HG02870 (cell line): ENCODE results near the gene SUPT3H.

Experiments
- ATAC-seq: cut with Tn5 transposase; IDR thresholded peaks from one replicate; pipeline ENCODE4 v1.9.1; 2021; ENCODE audit warnings: mild to moderate bottlenecking, moderate library complexity; ENCODE audit not compliant: unreplicated experiment

SUPT3H gene

DNA sequence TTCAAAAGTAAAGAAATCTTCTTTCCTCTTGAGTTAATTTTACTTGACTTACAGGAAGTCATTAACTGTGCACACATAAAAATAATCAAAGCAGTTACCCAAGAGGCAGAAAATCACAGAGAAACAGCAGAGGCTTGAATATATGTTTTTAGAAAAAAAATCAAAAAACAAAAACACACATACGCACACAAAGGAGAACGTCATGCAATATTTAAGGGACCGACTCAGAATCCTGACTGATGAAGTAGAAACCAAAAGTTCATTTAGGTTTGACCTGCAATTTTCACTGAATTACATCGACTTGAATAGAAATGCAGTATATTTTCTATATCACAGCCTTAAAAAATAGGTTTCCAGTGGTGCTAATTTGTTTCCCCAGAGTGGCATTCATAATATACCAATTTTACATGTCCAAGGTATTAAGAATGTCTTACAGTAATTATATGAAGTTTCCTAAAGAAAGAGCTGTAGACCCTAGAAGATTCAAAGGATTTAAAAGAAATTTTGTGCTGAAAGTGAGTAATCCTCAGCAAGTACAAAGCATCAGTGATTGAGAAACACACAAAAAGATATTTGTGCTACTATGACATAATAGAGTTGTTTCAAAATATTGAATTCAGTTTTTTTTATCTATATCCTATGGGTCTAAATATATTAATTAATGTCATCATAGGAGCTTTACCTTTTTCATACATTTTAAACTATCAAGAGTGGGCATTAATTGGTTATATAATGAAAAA lies 408.1 kb downstream of the SUPT3H start:
- ATAC-seq: no peak

DNA sequence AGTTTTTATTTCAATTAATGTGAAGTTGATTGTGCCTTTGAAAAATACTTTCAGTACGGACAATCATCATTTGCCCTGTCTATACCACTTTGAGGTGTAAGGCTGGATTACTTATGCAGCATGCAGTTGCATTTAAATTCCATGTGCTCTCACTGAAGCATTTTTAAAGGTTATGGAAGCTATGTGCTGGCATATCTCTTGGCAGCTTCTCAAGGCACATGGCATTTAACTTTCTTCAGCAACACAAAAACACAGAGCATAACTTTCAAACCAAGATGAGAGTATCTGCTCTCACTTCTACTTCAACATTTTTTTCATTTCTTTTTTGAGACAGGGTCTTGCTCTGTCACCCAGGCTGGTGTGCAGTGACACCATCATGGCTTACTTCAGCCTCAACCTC lies 410.3 kb downstream of the SUPT3H start:
- ATAC-seq: no peak

- ATAC-seq: no peak
These were observed 411.2 kb downstream of the SUPT3H start for GRCh38 chr6:44966449-44967092.

DNA sequence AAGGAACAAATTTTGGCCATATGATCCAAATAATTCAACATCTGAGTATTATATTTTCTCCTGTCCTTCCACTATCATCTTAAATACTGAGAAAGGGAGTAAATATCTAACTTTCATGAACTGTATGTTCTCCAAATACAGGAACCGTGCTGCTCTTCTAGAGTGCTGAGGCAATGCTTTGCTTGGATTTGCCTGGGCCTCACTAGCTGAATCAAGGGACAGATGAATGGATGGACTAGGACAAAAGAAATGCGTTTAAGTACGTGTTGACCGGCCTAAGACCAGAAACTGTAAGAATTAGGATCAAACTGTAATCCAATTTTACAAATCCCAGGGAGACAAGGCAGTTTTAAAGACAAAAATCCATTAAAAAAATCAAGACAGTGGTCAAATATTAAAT lies 412.0 kb downstream of the SUPT3H start:
- ATAC-seq: no peak

DNA sequence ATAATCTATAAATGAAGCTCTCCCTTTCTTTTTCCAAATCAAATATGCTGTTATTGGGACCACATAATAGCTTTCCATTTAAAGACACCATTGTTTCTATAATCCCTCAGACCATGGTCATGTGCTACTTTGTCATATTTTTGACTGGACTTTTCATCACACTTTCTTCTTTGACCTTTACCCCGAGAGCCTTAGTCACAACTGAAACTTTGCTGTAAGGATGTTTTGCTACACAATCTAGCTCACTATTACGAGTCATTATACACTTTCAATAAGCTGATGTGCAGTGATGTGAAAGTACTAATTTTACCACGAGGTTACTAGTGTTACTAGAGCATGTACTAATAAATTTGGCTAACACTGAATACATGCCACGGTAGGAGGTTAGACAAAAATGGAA lies 416.8 kb downstream of the SUPT3H start:
- no peak for ATAC-seq

GRCh38 chr6:44959651-44960050 lies 418.1 kb downstream of the SUPT3H start:
- ATAC-seq: no peak

DNA sequence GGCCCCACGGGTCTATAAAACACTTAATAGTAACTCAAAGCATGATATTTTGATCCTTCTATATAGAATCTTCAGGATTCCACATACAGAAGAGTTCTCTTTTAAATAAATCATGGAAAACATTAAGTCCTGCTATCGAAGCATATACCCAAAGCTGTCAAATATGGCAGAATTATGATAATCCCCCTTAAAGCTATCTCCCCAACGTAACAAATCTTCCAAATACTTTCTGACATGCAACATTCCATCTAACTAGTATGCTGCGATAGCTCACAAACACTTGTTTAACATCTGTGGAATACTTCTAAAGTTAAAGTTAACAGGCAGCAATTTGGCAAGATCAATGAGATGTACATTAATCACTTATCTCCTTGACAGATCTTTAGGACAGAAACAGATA lies 420.6 kb downstream of the SUPT3H start:
- no peak for ATAC-seq

- ATAC-seq: no peak
These were observed 421.3 kb downstream of the SUPT3H start for GRCh38 chr6:44956396-44956795.

DNA sequence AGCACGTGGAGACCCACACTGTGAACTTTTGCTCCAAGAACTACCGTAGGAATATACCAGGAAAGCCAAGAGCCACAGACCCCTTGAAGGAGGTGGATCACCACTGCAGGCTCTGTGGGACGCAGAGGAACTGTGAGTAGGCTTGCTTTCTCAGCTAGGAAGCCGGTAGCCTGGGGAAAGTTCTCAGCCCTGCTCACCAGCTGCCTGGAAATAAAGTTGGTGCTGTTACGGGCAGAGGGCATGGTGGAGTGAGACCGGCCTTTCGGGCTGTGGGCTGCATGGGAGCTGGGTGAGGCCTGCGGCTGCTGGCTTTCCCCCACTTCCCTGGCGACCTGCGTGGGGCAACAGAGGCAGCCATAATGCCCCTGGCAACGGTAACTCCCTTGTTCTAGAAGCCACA lies 422.6 kb downstream of the SUPT3H start:
- no peak for ATAC-seq

DNA sequence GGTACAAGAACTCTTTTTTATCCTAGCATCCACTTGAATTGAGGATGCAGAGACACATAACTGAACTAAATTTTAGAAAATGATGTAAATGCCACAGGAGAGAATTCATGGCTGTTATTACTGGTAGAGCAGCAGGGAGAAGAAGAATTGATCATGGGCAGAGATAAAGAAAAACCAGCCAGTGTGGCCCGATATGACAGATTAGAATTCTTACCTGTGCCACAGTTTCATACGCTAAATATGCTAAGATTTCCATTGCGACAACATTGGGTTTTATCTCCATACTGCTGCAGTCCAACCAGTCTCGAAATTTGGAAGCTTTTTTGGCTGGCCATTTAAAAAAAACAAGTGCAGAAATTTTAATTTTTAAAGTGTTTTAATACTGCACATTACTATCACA lies 423.5 kb downstream of the SUPT3H start:
- ATAC-seq: no peak

DNA sequence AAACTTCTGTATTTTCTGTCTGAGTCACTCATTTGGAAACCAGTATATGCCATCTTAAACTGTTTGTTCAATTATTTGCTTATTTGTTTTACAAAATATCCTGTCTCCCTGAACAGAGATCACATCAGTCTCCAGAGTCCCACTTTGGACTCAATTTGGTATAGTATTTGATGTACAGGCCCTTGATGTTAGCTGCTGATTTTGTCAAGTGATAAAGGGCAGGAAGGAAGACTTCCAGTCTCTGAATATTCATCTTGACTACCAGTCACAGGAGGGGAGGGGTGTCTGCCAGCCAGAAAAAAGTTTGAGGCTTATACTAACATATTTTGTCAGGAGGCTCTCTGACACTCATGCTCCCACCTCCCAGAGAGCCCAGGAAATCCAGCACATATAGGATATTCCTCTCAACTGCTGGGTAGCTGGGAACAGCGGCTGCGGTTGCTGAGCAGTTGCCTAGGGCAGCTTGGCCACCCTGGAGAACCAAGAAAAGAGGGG lies 426.4 kb downstream of the SUPT3H start:
- ATAC-seq: no peak

DNA sequence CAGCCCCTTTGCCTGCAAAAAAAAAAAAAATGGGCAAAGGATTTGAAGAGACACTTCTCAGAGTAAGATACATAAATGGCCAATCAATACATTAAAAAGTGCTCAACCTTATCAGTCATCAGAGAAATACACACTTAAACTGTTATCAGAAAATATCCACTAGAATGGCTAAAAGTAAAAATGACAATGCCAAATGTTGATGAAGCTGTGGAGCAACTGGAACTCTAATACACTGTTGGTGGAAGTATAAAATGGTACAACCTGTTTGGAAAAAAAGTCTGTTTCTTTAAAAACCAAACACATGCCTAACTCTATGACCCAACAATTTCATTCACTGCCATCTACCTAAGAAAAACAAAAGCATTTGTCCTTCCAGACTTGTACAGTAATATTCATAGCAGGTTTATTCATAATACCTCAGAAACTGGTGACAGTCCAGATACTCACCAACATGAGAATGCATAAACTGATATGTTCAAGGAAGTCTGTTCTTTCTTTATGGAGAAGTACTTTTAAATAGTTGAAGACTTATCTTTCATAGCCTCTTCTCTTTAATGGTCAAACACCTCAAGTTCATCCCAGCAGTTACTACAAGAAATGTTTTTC lies 428.0 kb downstream of the SUPT3H start:
- no peak for ATAC-seq

DNA sequence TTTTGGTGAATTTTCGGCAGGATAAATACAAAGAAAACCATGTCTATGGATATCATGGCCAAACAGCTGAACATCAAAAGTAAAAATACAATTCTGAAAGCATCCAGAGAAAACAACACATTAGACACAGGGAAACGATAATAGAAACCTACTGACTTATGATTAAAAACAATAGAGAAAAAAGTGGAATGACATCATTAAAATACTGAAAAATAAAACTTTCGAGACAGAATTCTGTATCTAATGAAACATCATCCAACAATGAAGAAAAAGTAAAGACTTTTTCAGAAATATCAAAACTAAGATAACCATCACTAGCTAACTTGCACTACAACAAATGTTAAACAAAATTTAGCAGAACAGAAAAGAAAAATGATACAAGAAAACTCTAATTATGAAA lies 434.2 kb downstream of the SUPT3H start:
- ATAC-seq: no peak

- ATAC-seq: no peak
These were observed 434.9 kb downstream of the SUPT3H start for GRCh38 chr6:44942798-44943197.

DNA sequence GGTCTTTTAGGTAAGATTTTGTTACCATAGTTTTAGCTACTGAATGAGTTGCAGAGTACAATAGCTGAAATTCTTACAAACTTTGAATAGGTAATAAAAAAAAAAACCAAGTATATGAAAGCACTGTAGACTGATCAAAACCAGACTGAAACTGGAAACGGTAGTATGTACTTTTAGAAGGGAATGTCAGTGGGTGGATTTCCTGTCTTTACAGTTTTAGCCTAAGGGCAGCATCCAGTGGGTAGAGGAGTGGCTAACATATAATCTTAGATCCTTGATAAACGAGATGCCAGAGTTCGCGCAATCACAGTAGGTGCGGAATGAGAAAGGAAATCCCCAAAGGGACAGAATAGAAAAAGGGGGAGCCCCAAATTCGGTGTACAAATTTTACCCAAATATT lies 435.5 kb downstream of the SUPT3H start:
- no peak for ATAC-seq

- no peak for ATAC-seq
These were observed 437.4 kb downstream of the SUPT3H start for GRCh38 chr6:44940367-44940766.

DNA sequence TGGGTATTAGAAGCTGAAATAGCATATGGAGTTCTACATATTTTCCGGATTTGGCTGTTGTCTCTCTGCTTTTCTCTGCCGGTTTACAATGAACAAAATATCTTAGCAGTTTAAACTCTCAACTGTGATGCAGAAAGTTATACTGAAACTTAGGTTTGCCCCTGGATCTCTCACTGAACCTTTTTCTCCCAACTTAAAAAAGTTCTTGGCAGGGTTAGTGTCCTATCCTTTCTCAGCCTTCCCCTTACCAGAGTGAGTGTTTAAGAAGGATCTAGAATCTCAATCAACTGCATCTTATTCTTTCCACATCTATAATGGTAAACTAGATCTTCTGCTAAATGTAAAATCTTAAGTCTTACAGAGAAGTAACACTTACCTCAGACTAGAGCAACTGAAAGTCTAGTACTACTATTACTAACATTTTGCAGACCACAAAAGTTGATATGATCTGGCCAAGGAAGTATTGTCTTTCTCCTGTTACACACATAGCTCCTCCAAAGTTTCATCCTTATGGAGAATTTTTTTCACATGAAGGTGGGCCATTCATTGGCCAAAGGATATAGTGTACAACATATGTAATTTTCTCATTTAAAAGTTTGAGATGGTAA lies 441.9 kb downstream of the SUPT3H start:
- no peak for ATAC-seq

DNA sequence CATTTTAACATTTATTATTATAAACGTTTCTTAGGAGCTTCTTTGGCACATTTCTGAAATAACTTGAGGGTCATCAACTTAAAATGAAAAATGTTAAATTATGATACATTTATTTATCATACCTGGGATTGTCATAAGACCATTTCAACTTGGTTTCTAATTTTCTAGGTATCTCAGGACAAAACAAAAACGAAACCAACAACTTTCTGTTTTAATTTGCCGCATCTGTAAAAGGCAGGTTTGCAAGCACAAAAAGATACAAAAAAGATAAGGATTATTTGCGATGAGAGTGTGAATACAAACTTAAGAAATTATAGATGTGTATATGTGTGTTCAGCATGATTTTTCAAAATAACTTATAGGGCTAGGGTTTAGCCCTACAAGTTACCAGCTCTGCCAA lies 444.6 kb downstream of the SUPT3H start:
- no peak for ATAC-seq

GRCh38 chr6:44932651-44933091 lies 445.1 kb downstream of the SUPT3H start:
- ATAC-seq: no peak

- ATAC-seq: no peak
These were observed 446.3 kb downstream of the SUPT3H start for GRCh38 chr6:44931385-44931784.

DNA sequence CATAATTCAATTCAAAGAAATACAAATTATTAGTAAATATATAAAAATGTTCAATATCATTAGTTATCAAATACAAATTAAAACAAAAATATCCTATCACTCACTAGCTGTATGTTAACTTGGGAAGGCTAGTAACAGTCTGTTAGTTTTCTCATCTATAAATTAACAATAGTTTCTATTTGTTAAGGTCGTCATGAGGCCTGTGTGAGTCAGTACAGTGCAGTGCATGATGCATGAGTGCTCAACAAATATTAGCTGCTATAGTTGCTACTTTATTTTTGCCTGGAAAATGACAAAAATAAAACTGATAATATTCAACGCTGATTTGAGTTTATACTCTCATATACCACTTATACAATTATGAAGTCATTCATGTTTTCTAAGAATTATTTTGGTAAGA lies 451.2 kb downstream of the SUPT3H start:
- ATAC-seq: no peak
